ENCODE results near the gene FBXO41. TPM values are rescaled to one million over a fixed set of nuclear protein-coding genes. Genes with fewer than 3 reads are reported as not detected.

The FBXO41 gene
- total and polyA plus RNA-seq, 7 donors: 0.03 to 0.46 (median 0.15) TPM

DNA sequence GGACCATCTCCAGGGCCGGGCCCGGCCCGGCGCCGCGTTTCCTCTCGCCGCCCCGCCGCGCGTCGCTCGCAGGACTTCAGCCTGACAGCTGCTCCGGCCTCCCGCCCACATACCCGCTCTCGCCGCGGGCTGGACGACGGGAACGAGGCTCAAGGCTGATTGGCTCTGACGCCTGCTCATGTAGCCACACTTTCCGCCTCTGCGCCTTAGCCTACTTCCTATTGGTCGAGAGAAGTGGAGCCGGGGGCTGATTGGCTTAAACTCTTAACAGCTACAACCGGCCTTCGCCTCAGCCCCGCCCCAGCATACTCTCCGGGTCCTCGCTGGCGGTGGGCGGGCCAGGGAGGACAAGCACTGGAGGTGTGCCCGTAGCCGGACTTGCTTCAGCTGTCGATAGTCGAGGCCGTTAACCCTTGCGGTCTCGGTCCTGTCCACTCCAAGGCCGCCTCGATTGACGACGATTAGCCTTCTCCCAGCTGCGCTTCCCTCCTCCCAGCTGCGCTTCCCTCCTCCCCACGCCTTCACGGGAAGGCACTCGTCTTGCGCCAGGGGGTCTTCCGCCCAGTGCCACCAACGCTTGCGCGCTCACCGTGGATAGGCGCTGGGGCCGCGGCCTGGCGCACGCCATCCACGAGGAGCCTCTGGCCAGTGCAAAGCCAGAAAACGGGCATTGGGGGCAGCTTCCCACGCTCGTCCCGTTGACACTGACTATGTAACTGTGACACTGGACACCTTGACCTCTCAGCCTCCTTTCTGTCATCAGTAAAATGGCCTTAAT, 50.9 kb downstream of the FBXO41 start, which contains the start of gene PRADC1:
Gene PRADC1 (minus strand): TSS at position 86 of the 778 bp plus-strand sequence. CDS start 79 bp downstream, at position 7.
- DNase-seq (peak; percentile 98 to 99), ATAC-seq (peak; percentile 91 to 95 (median 94))
- Histone ChIP-seq H3K36me3 (ENCODE audit: insufficient read depth in 1 of 2, low read depth in 1 of 2) (peaks cover 0 to 29% of the 10 kb centered on the region in 2 donors), H3K9me3 (no peaks in the 10 kb centered on the region), H3K4me3 (peak within 1 kb of the TSS; percentile 91), H3K27ac (peak within 1 kb of the TSS; percentile 95), H3K4me1 (peaks cover 33% of the 10 kb centered on the region), H3K27me3 (ENCODE audit: insufficient read depth in 3 of 3, low read length in 2 of 3) (no peaks in the 10 kb centered on the region)
- 0 to 1% (median 0%) methylated on average over 56 to 67 of the region's 67 CpGs for WGBS, 3 donors
- TF ChIP-seq, protein P1, sequence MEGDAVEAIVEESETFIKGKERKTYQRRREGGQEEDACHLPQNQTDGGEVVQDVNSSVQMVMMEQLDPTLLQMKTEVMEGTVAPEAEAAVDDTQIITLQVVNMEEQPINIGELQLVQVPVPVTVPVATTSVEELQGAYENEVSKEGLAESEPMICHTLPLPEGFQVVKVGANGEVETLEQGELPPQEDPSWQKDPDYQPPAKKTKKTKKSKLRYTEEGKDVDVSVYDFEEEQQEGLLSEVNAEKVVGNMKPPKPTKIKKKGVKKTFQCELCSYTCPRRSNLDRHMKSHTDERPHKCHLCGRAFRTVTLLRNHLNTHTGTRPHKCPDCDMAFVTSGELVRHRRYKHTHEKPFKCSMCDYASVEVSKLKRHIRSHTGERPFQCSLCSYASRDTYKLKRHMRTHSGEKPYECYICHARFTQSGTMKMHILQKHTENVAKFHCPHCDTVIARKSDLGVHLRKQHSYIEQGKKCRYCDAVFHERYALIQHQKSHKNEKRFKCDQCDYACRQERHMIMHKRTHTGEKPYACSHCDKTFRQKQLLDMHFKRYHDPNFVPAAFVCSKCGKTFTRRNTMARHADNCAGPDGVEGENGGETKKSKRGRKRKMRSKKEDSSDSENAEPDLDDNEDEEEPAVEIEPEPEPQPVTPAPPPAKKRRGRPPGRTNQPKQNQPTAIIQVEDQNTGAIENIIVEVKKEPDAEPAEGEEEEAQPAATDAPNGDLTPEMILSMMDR (IDR thresholded peaks at IDR 0.05): no peak
- intact Hi-C loops (cut with DNase I): loop anchor here in 1 of 2 donors (2.0 kb wide), 1 partner anchor 19 kb away; the partner anchor contains the start of gene SMYD5

DNA sequence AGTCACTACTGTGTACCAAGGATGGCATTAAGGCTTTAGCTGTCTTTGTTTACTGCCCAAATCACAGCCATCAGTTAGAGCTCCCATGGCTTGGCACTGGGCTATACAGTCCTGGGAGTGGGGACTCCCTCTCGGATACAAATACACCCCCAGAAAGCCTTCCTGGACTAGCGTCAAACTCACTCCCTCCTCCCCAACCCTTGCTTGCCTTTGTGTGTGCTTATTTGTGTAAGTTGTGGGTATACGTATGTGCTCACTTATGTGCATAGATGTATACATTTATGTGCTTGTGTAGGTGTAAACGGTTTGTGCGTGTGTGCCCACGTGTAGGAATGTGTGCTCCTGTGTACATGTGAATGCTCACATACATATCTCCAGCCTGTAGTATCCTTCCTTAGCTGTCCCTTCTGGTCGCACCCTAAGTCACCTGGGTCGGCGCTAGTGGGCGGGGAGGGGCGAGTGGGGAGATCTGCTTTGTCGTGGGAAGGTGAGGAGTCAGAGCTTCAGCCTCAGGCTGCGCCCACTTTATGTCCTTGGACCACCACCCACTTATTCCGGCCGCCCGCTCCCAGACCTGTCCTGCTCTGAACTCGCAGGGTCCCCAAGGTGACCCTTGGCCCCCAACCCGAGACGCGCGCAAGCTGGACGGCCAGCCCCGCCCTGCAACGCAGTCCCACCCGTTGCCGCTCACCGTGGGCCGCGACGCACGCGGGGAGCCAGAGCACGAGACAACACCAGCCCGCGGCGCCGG, 51.7 kb downstream of the FBXO41 start:
- no peaks in the 10 kb centered on the region for H3K27me3 ChIP-seq (ENCODE audit: insufficient read depth in 3 of 3, low read length in 2 of 3)
- no peaks in the 10 kb centered on the region for H3K9me3 ChIP-seq
- peak overlapping the region; percentile 95 for H3K27ac ChIP-seq
- TF ChIP-seq, protein P1 (IDR thresholded peaks at IDR 0.05): no peak
- 1 to 3% (median 2%) methylated on average over 31 to 37 of the region's 37 CpGs for WGBS, 3 donors
- peak overlapping the region; percentile 91 for H3K4me3 ChIP-seq
- H3K36me3 ChIP-seq (ENCODE audit: insufficient read depth in 1 of 2, low read depth in 1 of 2): peaks cover 0 to 36% of the 10 kb centered on the region in 2 donors
- intact Hi-C loops (cut with DNase I): loop anchor here in 1 of 2 donors (2.0 kb wide), 1 partner anchor 18 kb away; the partner anchor contains the start of gene SMYD5
- peaks cover 25% of the 10 kb centered on the region for H3K4me1 ChIP-seq
- DNase-seq: peak in 1 of 2 donors; percentile 50
- peak in 3 of 4 donors; percentile 2 to 15 (median 10) for ATAC-seq

DNA sequence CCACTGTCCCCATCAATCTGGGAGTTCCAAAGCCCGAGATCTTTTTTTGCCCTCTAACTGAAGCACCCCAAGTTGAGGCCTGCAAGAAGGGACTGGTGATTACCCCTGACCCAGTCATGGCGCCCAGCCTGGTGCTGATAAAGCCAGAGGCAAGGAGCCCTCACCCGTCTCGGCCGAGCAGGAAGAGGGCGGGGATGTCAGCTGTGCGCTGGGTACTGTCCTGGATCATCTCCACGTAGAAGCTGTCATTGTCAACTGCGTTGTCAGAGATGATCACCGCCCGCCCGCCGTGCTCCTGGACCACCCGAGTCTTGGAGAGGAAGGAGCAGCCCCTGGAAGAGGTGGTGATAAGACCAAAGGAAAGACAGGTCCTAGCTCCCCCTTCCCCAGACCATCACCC, 55.6 kb downstream of the FBXO41 start:
- H3K4me1 ChIP-seq: no peaks in the 10 kb centered on the region
- intact Hi-C loops (cut with DNase I): no loop called here
- DNase-seq: no peak
- peaks cover 3 to 68% of the 10 kb centered on the region in 2 donors for H3K36me3 ChIP-seq (ENCODE audit: insufficient read depth in 1 of 2, low read depth in 1 of 2)
- no peaks in the 10 kb centered on the region for H3K9me3 ChIP-seq
- TF ChIP-seq, protein P1 (IDR thresholded peaks at IDR 0.05): no peak
- no peak for ATAC-seq
- no peak overlapping the region for H3K27ac ChIP-seq
- no peaks in the 10 kb centered on the region for H3K27me3 ChIP-seq (ENCODE audit: insufficient read depth in 3 of 3, low read length in 2 of 3)
- WGBS, 3 donors: 79 to 88% (median 80%) methylated on average over 14 of the region's 14 CpGs
- H3K4me3 ChIP-seq: no peak overlapping the region

DNA sequence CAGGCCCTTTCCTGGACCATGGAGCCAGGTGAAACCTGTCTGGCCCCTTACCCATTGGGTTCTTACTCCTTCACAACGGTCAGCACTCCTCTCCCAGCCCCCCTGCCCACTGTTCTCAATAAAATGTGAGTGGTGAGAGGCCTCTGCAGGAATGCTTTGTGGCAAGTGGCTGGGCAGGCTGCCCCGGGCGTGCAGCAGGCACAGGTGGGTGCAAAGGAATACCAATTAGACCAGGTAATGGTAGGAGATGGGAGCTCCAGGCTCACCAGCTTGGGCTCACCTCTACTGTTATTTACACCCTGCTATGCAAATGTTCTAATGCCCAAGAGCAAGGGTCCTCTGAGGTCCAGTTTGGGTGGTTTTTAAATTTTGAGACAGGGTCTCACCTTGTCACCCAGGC, 57.2 kb downstream of the FBXO41 start:
- Histone ChIP-seq H3K27ac (no peak overlapping the region), H3K36me3 (ENCODE audit: insufficient read depth in 1 of 2, low read depth in 1 of 2) (peaks cover 3 to 83% of the 10 kb centered on the region in 2 donors), H3K27me3 (ENCODE audit: insufficient read depth in 3 of 3, low read length in 2 of 3) (no peaks in the 10 kb centered on the region), H3K9me3 (no peaks in the 10 kb centered on the region), H3K4me1 (no peaks in the 10 kb centered on the region), H3K4me3 (no peak overlapping the region)
- DNase-seq: no peak
- no peak for ATAC-seq
- intact Hi-C loops (cut with DNase I): no loop called here
- TF ChIP-seq, protein P1 (IDR thresholded peaks at IDR 0.05): no peak
- WGBS, 3 donors: 78 to 96% (median 87%) methylated on average over 3 of the region's 3 CpGs
